Measurements from ENCODE around the gene FOXP1. TPM values are rescaled to one million over a fixed set of nuclear protein-coding genes. Genes with fewer than 3 reads are reported as not detected.

Gene FOXP1
- total RNA-seq, 1 donor, result 123 TPM

DNA sequence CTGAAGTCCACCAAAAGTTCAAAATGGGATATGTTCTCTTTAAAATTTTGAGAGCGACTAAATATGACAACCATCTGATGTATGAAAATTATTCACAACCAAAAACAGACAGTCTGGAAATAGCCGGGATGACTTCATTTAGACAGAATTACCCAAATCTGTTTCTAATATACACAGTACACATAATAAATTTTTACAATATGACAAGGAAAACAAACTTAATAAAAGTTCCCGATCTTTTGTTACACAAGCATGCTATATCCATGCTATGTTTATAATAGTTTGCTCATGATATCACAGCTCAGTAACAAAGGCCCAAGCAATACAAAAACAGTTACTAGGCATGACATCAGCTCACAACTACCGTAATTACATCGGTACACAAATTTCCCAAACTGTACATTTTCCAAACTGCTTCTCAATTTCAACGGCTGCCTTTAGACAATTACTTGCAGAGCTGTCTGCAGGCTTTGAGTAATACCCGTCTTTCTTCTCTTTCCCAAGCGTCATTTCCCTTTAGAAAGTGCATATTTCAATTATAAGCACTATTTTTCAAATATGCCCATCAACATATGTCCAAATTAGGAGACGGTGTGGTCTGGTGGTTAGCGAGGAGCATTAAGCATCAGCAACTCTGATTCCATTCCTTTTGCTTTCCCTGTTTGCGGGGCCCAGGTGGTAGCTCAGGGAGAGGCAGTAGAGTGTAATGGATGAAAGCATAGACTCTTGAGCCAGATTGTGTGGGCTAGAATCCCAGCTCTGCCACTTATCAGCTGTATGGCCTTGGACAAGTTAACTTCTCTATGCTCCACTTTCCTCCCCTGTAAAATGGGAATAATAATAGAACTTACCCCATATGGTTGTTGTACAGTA is 481.2 kb downstream of the FOXP1 start:
- no peak for DNase-seq (ENCODE audit: low read depth in 2 of 3, low spot score in 2 of 3)

DNA sequence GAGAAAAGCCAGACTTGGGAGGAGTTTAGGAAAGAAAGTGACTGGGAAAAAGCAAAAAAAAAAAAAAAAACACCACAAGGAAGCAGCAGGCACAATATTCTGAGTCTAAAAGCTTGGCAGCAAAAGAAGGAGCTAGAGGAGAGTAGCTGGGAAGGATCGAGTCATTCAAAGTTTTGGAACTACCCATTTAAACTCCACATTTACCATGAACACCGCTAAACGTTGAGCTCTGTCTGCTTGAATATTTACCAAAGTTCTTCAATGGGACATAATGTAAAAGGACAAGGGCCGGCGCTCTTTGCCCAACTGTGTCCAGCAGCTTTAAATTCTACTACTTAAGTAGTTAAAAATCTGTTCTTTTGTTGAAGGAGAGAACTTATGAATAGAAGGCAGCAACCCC is 481.9 kb downstream of the FOXP1 start:
- DNase-seq (ENCODE audit: low read depth in 2 of 3, low spot score in 2 of 3), result no peak

DNA sequence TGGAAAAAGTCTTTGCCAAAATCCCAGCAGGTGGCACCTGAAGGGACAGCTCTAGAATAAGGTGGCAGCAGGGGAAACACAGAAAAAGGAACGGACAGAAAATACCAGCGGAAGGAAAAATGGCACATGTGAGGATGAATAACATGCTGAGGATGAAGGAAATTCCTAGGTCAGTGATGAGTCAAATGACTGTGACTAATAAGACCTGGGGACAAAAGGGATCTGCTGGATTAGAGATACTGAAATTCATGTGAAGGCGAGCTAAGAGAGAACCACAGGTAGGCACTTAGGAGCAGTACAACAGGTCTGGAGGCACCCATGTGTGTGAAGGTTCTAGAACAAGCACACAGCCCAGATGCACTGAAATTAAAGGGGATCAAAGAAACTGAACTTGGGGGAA is 482.5 kb downstream of the FOXP1 start:
- no peak for DNase-seq (ENCODE audit: low read depth in 2 of 3, low spot score in 2 of 3)

DNA sequence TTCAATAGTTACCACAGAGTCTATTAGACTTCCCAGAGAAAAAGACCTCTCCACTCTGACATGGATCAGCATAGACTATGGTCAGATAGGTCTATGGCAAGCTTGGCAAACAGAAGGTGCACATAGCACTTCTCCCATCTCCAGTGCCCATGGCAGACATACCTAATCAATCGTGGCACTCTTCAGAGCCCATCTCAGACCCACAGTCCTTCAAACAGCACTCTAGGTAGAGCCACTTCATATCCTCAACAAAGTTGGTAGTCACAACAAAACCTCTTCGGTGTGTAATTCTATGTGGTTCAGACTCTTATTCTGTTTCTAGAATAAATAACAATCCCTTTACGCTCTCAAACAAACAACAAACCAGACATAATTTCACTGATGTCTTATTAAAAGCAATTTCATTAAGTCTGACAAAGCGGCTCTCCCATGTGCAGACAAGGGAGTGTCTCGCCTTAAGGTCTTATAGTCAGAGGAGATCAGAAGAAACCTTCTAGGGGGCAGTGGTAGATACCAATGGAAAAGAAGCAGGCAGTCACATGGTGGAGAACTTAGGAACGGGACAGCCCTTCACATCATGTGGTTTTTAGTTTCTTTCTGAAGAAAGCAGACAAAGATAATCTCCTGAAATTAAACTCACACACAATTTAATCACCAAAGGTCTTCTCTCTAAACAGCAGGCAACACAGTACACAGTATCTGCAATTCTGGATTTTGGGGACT is 483.4 kb downstream of the FOXP1 start:
- DNase-seq (ENCODE audit: low read depth in 2 of 3, low spot score in 2 of 3), result no peak

DNA sequence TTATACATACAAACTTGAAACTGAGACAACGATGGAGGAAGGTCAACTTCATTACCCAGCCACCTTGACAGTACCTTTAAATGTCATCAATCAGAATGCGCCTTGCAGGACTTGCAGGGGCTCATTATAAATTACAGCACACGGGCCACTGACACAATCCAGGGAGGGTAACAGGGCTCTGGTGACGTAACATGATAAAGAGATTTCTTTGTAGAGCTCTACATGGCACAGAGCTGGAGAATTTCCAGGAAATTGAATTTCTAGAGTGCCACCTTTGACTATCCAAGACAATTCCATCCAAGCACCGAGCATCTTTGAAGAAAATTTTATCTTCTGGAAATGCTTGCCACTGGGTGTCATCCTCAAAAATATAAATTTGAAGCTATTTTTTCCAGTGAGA is 486.0 kb downstream of the FOXP1 start:
- no peak for DNase-seq (ENCODE audit: low read depth in 2 of 3, low spot score in 2 of 3)

DNA sequence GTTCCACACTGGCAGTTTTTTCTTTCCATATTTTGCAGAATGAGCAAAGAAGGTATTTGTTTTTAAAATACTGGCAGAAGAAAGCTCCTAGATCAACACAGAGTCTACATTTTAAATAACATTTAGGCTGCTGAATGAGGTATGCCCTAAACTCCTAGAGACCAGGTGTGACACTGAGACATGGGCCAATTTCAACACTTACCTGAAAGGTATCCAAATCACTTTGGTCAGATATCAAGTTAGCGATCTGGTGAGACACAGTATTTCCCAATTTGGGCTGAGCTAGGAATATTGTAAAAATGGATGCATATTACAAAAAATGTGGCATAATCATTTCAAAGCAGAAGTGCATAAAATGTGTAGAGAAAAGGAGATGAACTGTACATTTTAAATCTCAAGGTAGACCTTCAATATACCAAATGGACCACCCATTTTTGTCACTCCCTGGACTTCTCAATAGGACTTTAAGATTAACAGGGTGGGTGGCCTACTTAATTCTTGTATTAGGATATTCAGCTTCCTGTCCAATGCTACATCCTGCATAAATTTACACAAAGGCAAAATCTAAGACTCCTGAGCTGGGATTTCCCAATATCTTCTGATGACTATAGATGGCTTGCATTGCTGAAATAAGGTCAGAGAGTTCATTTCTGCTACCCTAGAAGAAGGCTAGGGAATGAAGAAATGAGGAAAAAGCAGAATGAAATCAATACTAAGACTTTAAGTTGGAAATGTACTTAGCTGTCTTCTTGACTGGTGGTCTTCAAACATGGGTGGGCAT is 487.8 kb downstream of the FOXP1 start:
- DNase-seq (ENCODE audit: low read depth in 2 of 3, low spot score in 2 of 3), result no peak

DNA sequence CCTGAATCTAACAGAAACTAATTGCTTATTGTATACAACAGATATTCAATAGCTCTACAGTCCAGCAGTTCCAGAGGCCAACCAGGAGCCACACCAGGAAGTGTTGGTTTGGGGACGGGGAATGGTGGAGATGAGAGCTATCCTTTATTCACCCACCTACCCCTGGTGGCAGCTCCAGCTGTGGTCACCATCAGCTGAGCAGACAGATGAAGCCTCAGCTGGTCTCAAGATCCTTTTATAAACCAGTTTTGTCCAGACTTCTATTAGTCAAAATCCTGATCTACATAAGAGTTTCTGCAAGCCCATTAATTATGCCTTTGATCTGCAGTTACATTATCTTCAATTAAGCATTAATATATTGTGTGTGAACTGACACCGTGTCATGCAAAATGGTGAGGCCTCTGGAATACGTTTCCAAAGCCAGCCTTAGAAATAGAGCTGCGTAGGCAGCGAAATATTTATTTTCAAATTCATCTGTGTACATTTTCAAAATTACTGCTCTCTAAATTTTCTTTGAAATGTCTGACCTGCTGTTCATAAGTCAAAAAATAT is 488.8 kb downstream of the FOXP1 start:
- no peak for DNase-seq (ENCODE audit: low read depth in 2 of 3, low spot score in 2 of 3)

DNA sequence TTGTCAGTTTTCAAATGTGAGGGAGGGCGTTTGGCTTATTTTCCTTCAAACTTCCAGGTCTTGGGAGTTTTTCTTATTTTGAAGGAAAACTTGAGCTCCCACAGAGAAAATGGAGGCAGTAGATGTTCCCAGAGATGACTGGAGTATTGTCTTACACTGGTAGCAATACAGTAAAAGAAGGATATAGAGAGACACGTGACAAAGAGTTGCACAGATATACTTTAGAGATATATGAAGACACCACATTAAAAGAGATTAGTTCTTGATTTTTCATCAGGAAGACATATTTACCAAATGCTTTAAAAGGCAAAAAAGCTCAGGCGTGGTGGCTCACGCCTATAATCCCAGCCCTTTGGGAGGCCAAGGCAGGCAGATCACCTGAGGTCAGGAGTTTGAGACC is 490.9 kb downstream of the FOXP1 start:
- no peak for DNase-seq (ENCODE audit: low read depth in 2 of 3, low spot score in 2 of 3)

DNA sequence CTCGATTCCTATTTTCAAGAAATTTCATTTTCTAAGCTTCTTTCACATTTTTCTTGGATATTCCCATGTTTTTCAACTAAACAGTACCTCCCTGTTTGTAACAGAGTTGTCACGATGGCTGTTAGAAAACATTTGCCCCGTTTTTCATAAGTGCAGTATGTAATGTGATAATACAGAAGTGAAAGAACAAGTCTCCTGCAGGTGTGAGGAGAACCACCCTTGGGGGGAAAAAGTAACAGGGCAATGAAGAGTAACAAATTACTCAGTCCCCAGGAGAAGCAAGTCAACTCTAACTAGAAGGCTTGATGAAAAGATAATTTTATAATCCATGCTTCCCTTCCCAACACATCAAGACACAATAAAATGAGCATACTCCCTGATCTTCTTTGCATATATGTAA is 493.3 kb downstream of the FOXP1 start:
- DNase-seq (ENCODE audit: low read depth in 2 of 3, low spot score in 2 of 3), result no peak

DNA sequence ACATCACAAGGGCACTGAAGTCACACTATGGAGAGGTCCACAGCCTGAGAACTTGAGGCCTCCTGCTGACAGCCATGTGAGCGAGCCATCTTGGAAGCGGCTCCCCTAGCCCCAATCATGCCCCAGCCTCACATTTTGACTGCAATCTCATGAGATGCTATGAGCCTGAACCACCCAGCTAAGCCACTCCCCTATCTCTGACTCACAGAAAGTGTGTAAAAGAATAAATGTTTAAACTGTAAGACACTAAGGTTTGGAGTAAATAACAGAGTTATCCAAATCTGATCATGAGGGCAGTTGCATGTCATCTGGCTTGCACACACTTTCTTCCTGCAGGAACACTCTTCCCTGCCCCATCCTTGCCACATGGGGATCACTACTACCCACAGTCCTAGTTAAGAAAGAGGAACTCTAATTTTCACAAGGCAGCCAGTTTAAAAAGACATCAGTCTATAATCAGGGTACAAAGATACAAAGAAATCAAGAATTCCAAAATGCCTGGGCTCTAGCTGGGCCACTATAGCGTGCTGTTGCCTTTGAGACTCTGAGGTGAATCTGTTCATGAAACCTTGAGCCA is 494.2 kb downstream of the FOXP1 start:
- no peak for DNase-seq (ENCODE audit: low read depth in 2 of 3, low spot score in 2 of 3)

DNA sequence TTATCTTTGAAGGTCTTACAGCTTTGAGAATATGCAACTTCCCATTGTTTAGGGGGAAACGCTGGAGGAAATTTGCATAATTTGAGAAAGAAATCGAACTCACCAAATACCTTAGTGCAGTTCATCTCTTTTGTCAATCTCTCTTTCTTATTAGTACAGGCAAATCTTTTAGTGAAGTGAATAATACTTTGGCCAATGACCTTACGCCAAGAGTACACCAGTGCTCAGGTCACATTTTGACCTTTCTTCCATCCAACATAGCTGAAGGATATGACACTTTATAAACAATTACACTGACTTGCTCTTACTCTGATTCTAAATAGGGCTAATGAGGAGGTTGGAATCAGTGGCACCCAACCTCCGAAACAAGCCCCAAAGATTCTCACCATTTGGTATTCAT is 494.8 kb downstream of the FOXP1 start:
- no peak for DNase-seq (ENCODE audit: low read depth in 2 of 3, low spot score in 2 of 3)

DNA sequence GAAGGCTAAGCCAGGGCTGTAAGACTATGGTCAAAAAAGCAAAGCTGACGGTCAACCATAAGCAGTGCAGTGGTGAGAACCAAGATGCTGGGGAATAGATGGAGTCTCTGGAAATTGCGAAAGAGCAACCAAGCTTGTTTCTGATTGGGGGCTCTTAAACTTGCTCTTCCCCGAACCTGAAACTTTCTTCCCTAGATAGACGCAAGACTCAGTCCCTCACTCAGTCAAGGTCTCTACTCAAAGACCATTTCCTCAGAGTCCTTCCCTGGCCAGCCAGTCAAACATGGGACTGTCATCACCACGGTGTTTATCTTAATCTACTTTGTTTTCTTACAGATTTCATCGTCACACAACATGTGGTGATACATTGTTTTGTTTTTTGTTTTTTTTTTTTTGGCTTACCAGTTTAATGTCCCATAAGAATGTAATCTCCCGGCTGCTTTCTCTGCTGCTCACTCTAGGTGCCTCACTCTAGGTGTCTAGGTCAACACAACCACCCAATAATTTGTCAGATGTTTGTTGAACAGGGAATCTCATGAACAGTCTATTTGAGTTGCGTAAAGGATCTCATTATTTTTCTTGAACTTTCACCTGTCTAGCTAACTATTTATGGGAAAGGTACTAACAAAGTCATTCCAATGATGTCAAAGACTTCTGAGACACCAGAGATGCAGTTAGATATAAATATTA is 495.4 kb downstream of the FOXP1 start:
- no peak for DNase-seq (ENCODE audit: low read depth in 2 of 3, low spot score in 2 of 3)

DNA sequence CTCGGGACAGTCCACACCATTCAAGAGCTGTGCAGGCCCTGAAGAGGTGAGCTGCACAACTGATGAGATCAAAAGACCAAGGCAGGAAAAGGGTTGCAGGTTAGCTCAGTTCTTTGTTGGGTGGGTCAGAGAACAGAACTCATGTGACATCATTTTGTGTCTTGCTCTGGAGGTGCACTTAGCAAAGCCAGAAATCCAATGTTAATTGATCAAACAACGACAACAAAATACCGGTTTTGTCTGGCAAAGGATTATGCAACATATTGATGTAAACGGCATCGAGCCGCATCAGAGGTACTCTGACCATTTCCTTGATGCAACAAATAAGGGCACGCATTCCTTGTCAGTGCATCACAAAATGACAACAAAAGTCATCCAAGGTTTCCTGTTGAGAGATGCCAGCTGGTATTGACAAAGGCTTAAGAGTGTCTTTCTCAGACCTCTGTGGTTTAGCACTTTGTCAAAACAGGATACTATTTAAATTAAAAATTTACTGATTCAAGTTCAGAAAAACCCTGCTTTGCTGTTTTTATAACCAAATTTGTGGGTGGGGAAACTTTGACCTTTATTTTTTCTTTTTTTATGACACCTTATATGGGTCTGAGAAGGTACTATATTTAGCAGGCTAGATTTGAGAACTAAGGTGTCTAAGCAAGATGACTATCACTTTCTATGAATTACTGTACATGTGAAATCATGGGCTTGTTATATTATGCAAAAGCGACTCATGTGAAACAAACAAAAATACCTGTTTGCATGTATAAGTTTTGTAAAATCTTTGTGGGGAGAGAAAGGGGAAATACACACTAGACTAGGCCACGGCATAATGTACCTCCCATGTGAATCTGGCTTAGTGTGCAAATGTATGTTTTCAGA is 496.1 kb downstream of the FOXP1 start:
- DNase-seq (ENCODE audit: low read depth in 2 of 3, low spot score in 2 of 3), result peak in 1 of 3 donors; percentile 44

DNA sequence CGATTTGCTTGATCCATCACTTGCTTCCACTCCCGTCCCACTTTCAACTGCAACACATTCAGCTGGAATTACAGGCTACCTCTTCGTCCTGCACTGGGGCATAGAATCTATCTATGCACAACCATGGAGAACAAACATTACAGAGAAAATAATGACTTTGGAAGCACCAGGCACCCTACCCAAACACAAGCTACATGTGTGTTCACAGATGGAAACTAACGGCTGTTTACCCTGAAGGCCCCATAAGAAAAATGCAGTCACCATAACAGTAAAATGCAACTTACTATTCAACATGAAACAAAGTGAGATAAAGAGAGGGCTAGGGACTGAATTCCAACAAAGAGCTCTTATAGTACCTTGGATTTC is 496.8 kb downstream of the FOXP1 start:
- DNase-seq (ENCODE audit: low read depth in 2 of 3, low spot score in 2 of 3), result no peak

DNA sequence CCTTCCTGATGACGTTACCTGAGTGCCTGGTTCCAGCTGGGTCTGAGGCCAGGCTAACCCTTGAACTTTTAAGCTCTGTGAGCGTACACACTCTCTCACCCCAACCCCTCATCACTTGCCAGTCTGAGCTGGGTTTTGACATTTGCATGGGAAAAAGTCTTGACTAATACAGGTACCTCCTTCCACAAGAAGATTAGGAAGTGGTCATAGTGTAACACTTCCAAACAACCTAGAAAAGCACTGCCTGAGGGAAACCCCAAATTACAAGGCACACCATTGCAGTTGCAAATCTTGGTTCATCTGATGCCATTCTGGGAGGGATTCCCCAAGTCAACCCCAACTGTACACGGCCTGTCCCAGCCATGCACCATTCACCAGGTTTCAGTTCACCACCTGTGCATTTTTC is 499.8 kb downstream of the FOXP1 start:
- DNase-seq (ENCODE audit: low read depth in 2 of 3, low spot score in 2 of 3), result no peak

DNA sequence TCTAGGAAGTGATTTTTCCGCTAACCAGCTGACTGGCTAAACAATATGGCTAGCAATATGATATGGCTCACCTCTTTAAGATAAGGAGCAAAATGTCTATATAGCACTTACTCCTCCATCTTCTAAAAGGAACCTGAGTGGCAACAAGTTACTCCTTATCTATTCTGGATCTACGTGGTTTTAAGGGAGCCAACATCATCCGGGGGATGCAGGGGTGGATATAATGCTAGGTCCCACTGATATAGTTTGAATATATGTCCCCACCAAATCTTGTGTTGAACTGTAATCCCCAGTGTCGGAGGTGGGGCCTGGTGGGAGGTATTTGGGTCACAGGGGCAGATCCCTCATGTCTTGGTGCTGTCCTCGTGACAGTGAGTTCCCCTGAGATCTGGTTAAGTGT is 500.7 kb downstream of the FOXP1 start:
- peak in 1 of 3 donors; percentile 31 for DNase-seq (ENCODE audit: low read depth in 2 of 3, low spot score in 2 of 3)

DNA sequence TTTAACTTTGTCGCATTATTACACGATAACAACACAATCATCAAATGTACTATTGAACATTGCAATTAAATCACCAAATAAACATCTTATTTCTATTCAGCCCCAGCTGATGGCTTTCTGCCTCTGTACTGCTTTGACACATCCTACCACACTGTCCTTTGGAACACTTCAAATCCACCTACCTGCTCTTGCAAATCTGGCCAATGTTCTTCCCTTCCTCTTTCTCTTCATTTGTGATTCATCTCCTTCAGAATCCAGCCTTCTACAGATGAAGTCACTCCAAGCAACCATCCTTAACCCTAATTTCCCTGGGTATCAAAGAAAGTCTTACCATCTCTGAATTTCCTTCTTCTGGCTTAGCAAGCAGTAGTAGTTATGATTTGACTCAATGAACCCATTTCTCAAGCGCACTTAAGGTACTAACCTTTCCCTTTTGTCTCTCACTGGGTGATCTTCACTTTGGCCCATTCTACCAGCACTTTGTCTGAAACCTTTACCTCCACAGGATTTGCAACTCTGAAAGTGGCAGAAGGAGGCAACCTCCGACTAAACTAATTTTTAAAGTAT is 502.9 kb downstream of the FOXP1 start:
- no peak for DNase-seq (ENCODE audit: low read depth in 2 of 3, low spot score in 2 of 3)

DNA sequence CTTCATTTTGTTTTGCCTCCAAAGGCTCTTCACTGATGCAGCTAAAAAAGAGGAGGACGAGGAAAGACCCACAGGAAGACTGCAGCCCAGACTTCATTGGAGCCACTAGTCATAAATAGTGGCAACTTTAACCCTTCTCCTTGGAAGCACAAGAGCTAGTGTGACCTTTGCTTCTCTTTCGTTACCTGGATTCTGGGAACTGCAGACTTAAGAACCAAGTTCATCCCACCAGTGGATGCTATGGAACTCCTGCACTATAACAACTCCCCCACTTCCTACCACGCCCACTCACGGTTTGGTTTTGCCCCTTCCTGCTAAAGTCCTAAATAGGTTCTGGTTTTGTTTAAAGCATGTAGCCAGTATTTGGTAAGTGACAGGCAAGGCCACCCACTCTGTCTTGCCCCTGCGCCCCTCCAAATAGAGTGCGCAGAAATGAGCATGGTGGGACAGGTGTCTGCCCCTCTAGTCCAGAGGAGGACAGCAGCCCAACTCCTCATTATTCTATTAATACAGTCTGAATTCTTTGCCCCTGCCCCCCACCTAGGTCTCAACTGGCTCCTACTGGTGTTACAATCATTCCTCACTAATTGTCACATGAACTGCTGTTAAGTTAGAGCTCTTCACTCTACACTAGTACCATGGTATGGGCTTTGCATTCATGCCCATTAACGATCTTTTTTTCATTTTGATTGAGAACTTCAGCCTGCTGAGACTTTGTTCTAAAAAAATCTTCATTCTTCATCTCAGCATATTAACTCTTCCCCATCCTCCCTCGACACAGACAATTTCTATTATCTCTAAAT is 504.6 kb downstream of the FOXP1 start:
- no peak for DNase-seq (ENCODE audit: low read depth in 2 of 3, low spot score in 2 of 3)

All from hematopoietic multipotent progenitor cell (in vitro differentiated cells).